CD14-positive monocyte (primary cell): Measurements from ENCODE around the gene TLR8. TPM values are rescaled to one million over a fixed set of nuclear protein-coding genes. Genes with fewer than 3 reads are reported as not detected.
A peak's percentile ranks its signal among the peaks of the same experiment; 100 is the strongest.

Experiments
- DNase-seq, 3 donors: peaks; one replicate each; pipeline ENCODE4 v3.0.0-alpha.2; 2011 to 2022
- H2AFZ ChIP-seq: 2 replicates; pipeline ENCODE4 v1.6.0; 2012; ENCODE audit warnings: mild to moderate bottlenecking, low read depth, low read length, inconsistent platforms; ENCODE audit not compliant: insufficient read depth, poor library complexity, severe bottlenecking
- H3K27ac ChIP-seq, 2 donors: 1 replicate in 1 of 2; 2 replicates in 1 of 2; pipeline ENCODE4 v1.5.1; 2012 to 2013; ENCODE audit warnings: low read length in 2 of 2, control low read depth in 1 of 2, inconsistent platforms in 1 of 2, low read depth in 1 of 2, mild to moderate bottlenecking in 1 of 2
- H3K27me3 ChIP-seq, 2 donors: one replicate each; pipeline versions ENCODE4 v1.6.0 to v1.6.1; 2011 to 2013; ENCODE audit warnings: low read length in 2 of 2; ENCODE audit not compliant: control insufficient read depth in 2 of 2, insufficient read depth in 2 of 2
- H3K36me3 ChIP-seq, 2 donors: replicated peaks in 1 of 2; 1 replicate in 1 of 2; 2 replicates in 1 of 2; pipeline versions ENCODE4 v1.5.1 to v1.6.1; 2012 to 2013; ENCODE audit warnings: low read length in 2 of 2, control low read depth in 1 of 2, inconsistent platforms in 1 of 2, mild to moderate bottlenecking in 1 of 2; ENCODE audit not compliant: insufficient read depth in 2 of 2, control insufficient read depth in 1 of 2
- H3K4me1 ChIP-seq, 2 donors: 1 replicate in 1 of 2; 2 replicates in 1 of 2; pipeline versions ENCODE4 v1.5.1 to v1.6.1; 2012 to 2013; ENCODE audit warnings: low read length in 2 of 2, control low read depth in 1 of 2, inconsistent platforms in 1 of 2, mild to moderate bottlenecking in 1 of 2, moderate library complexity in 1 of 2; ENCODE audit not compliant: insufficient read depth in 2 of 2, control insufficient read depth in 1 of 2
- H3K4me2 ChIP-seq: replicated peaks from 2 replicates; pipeline ENCODE3; 2012; ENCODE audit warnings: low read length, moderate library complexity, mild to moderate bottlenecking; ENCODE audit not compliant: poor library complexity, severe bottlenecking; ENCODE audit errors: extremely low read depth
- H3K4me3 ChIP-seq, 3 experiments: fragments of 200-600 bp in 1 of 3; sonication (generic) in 1 of 3; replicated peaks in 1 of 3; 1 replicate in 2 of 3; 2 replicates in 1 of 3; pipeline ENCODE4 v1.5.1; 2011 to 2013; ENCODE audit warnings: low read length in 3 of 3, mild to moderate bottlenecking in 3 of 3, control low read depth in 2 of 3, low read depth in 2 of 3, inconsistent platforms in 1 of 3, moderate library complexity in 1 of 3
- H3K79me2 ChIP-seq: 2 replicates; pipeline ENCODE4 v1.6.0; 2012; ENCODE audit warnings: mild to moderate bottlenecking, control low read depth, inconsistent platforms, low read length, moderate library complexity; ENCODE audit not compliant: insufficient read depth
- H3K9ac ChIP-seq: 2 replicates; pipeline ENCODE4 v1.6.0; 2017; ENCODE audit warnings: low read length, mild to moderate bottlenecking; ENCODE audit not compliant: insufficient read depth, poor library complexity, severe bottlenecking
- H3K9me3 ChIP-seq, 2 donors: replicated peaks in 1 of 2; 1 replicate in 1 of 2; 2 replicates in 1 of 2; pipeline versions ENCODE4 v1.5.1 to v1.6.1; 2012 to 2013; ENCODE audit warnings: low read length in 2 of 2, control low read depth in 1 of 2; ENCODE audit not compliant: control insufficient read depth in 1 of 2, insufficient read depth in 1 of 2
- H4K20me1 ChIP-seq: 2 replicates; pipeline ENCODE4 v1.6.0; 2012; ENCODE audit warnings: mild to moderate bottlenecking, low read length, control low read depth, moderate library complexity; ENCODE audit not compliant: insufficient read depth
- H3K27ac Mint-ChIP-seq, 7 donors: one replicate each; pipeline ENCODE4 v1.8.0; 2020; ENCODE audit warnings: mild to moderate bottlenecking in 7 of 7, mixed read lengths in 7 of 7, moderate library complexity in 6 of 7, inconsistent platforms in 2 of 7
- H3K27me3 Mint-ChIP-seq, 3 donors: one replicate each; pipeline ENCODE4 v1.8.0; 2021 to 2022; ENCODE audit warnings: low read depth in 3 of 3, mild to moderate bottlenecking in 3 of 3, mixed read lengths in 3 of 3, moderate library complexity in 3 of 3, inconsistent platforms in 1 of 3
- H3K36me3 Mint-ChIP-seq, 2 donors: one replicate each; pipeline ENCODE4 v1.8.0; 2020; ENCODE audit warnings: mixed read lengths in 2 of 2, inconsistent platforms in 1 of 2, mild to moderate bottlenecking in 1 of 2
- H3K4me1 Mint-ChIP-seq: one replicate; pipeline ENCODE4 v1.8.0; 2020; ENCODE audit warnings: mild to moderate bottlenecking, mixed read lengths
- H3K4me3 Mint-ChIP-seq, 2 donors: one replicate each; pipeline ENCODE4 v1.8.0; 2020; ENCODE audit warnings: mild to moderate bottlenecking in 2 of 2, mixed read lengths in 2 of 2, moderate library complexity in 1 of 2
- H3K9me3 Mint-ChIP-seq, 7 donors: one replicate each; pipeline ENCODE4 v1.8.0; 2020 to 2022; ENCODE audit warnings: mixed read lengths in 7 of 7, mild to moderate bottlenecking in 6 of 7, moderate library complexity in 6 of 7, inconsistent platforms in 2 of 7
- WGBS: methylation state at CpG from one replicate; pipeline ENCODE4 v1.1.5; 2013; ENCODE audit warnings: missing lambda C conversion rate; ENCODE audit not compliant: insufficient coverage; 5-methylcytosine and 5-hydroxymethylcytosine counted together
- intact Hi-C, 2 donors: fragments of 100-400 bp; cut with micrococcal nuclease; formaldehyde crosslinking; loops; one replicate each; pipeline versions ENCODE4 v1.15.0 to v1.15.1; 2023
- polyA plus RNA-seq, 3 donors: library from polyadenylated mRNA; depleted of rRNA in 1 of 3; unstranded in 2 of 3; stranded (reverse) in 1 of 3; fragments of 300-500 nt in 2 of 3; fragments of >200 nt in 1 of 3; fragmentation: Illumina TruSeq in 2 of 3; gene quantifications; 1 replicate in 2 of 3; 2 replicates in 1 of 3; pipeline ENCODE4 v1.2.3, GENCODE V29; 2012 to 2021
- TF ChIP-seq, protein P1 (sequence below): fragments of 200-600 bp; IDR thresholded peaks from one replicate; pipeline ENCODE4 v1.8.0; 2022; ENCODE audit warnings: antibody characterized with exemption, mild to moderate bottlenecking

Gene TLR8
- polyA plus RNA-seq, 3 donors, result 23.1 to 61.9 (median 48.5) TPM

DNA sequence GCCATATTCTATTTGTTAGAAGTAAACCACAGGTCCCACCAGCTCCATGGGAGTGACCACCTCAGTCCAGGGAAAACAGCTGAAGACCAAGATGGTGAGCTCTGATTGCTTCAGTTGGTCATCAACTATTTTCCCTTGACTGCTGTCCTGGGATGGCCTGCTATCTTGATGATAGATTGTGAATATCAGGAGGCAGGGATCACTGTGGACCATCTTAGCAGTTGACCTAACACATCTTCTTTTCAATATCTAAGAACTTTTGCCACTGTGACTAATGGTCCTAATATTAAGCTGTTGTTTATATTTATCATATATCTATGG, 16.1 kb downstream of the TLR8 start:
- Histone ChIP-seq H3K9ac (no peak overlapping the region), H2AFZ (no peak overlapping the region), H3K27ac (no peak overlapping the region), H3K4me3 (no peak overlapping the region), H4K20me1 (peaks cover 59% of the 10 kb centered on the region), H3K9me3 (peaks cover 6 to 13% of the 10 kb centered on the region in 2 donors), H3K36me3 (peaks cover 37 to 44% of the 10 kb centered on the region in 2 donors), H3K4me1 (peaks cover 18 to 23% of the 10 kb centered on the region in 2 donors), H3K27me3 (peaks cover 0 to 42% of the 10 kb centered on the region in 2 donors), H3K4me2 (no peak overlapping the region), H3K79me2 (peaks cover 45% of the 10 kb centered on the region)
- DNase-seq, result no peak
- peaks cover 21% of the 10 kb centered on the region for H3K4me1 Mint-ChIP-seq
- no peak overlapping the region for H3K27ac Mint-ChIP-seq
- peaks cover 0 to 42% (median 0%) of the 10 kb centered on the region in 3 donors for H3K27me3 Mint-ChIP-seq
- peaks cover 5 to 29% (median 13%) of the 10 kb centered on the region in 7 donors for H3K9me3 Mint-ChIP-seq
- H3K36me3 Mint-ChIP-seq, result peaks cover 36 to 41% of the 10 kb centered on the region in 2 donors
- intact Hi-C loops, result no loop called here
- no peak overlapping the region for H3K4me3 Mint-ChIP-seq
- TF ChIP-seq, protein P1, sequence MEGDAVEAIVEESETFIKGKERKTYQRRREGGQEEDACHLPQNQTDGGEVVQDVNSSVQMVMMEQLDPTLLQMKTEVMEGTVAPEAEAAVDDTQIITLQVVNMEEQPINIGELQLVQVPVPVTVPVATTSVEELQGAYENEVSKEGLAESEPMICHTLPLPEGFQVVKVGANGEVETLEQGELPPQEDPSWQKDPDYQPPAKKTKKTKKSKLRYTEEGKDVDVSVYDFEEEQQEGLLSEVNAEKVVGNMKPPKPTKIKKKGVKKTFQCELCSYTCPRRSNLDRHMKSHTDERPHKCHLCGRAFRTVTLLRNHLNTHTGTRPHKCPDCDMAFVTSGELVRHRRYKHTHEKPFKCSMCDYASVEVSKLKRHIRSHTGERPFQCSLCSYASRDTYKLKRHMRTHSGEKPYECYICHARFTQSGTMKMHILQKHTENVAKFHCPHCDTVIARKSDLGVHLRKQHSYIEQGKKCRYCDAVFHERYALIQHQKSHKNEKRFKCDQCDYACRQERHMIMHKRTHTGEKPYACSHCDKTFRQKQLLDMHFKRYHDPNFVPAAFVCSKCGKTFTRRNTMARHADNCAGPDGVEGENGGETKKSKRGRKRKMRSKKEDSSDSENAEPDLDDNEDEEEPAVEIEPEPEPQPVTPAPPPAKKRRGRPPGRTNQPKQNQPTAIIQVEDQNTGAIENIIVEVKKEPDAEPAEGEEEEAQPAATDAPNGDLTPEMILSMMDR, result no peak

DNA sequence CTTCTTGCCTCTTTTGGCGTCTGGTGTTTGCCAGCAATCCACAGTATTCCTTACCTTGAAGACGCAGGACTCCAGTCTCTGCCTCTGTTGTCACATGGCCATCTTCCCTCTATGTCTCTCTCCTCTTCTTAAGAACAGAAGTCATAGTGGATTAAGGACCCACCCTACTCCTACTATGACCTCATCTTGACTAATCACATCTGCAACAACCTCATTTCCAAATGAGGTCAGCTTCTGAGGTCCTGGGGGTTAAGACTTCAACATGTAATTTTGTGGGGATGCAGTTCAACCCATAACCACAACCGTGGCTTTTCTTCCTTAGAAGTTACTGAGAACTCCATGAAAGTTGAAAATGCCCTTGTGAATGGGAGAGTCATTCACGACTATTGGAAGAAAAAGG, 23.3 kb downstream of the TLR8 start:
- Histone ChIP-seq H3K27me3 (peaks cover 0 to 46% of the 10 kb centered on the region in 2 donors), H3K4me3 (no peak overlapping the region), H4K20me1 (no peaks in the 10 kb centered on the region), H3K36me3 (no peaks in the 10 kb centered on the region), H3K27ac (no peak overlapping the region), H3K4me2 (no peak overlapping the region), H3K9me3 (peaks cover 4 to 10% of the 10 kb centered on the region in 2 donors), H3K4me1 (no peaks in the 10 kb centered on the region), H3K79me2 (no peaks in the 10 kb centered on the region), H2AFZ (no peak overlapping the region), H3K9ac (no peak overlapping the region)
- DNase-seq, result peak in 1 of 3 donors; percentile 22
- H3K27me3 Mint-ChIP-seq, result peaks cover 0 to 44% (median 0%) of the 10 kb centered on the region in 3 donors
- intact Hi-C loops, result no loop called here
- WGBS, result 83% methylated on average over 1 of the region's 4 CpGs
- H3K4me3 Mint-ChIP-seq, result no peak overlapping the region
- peaks cover 3 to 42% (median 12%) of the 10 kb centered on the region in 7 donors for H3K9me3 Mint-ChIP-seq
- H3K36me3 Mint-ChIP-seq, result no peaks in the 10 kb centered on the region
- H3K27ac Mint-ChIP-seq, result peak overlapping the region in 1 of 7 donors; percentile 57
- peaks cover 10% of the 10 kb centered on the region for H3K4me1 Mint-ChIP-seq
- TF ChIP-seq, protein P1, result no peak
